Measurements from ENCODE around the gene CDH23.

- TF ChIP-seq POLR2A (IDR thresholded peaks at IDR 0.05) = no peak
- TF ChIP-seq CTCF (IDR thresholded peaks at IDR 0.05) = no peak
- no peak for TF ChIP-seq POLR2AphosphoS5 (IDR thresholded peaks at IDR 0.05; ENCODE audit: insufficient read depth in 1 of 2, low read depth in 1 of 2)
Measured at GRCh38 chr10:71599518-71599917, 202.8 kb downstream of the CDH23 start.

All from vagina (tissue), 2 donors.